Esophagus muscularis mucosa (tissue), 4 donors: Measurements from ENCODE around the gene HPX. TPM values are rescaled to one million over a fixed set of nuclear protein-coding genes. Genes with fewer than 3 reads are reported as not detected.

Experiments used
- DNase-seq: peaks from one replicate; pipeline ENCODE4 v3.0.0-alpha.2; 2017; ENCODE audit errors: extremely low spot score
- H3K27ac ChIP-seq, 4 donors: fragments of 200-600 bp; sonication (generic); replicated peaks in 1 of 4; 1 replicate in 3 of 4; 2 replicates in 1 of 4; pipeline ENCODE4 v1.5.1; 2016 to 2019; ENCODE audit warnings: mild to moderate bottlenecking in 1 of 4
- H3K27me3 ChIP-seq, 4 donors: fragments of 200-600 bp; sonication (generic); one replicate each; pipeline versions ENCODE4 v1.5.1 to v1.6.0; 2016 to 2019
- H3K36me3 ChIP-seq, 4 donors: fragments of 200-600 bp; sonication (generic); one replicate each; pipeline ENCODE4 v1.5.1; 2016 to 2019
- H3K4me1 ChIP-seq, 4 donors: fragments of 200-600 bp; sonication (generic); one replicate each; pipeline ENCODE4 v1.5.1; 2016 to 2019
- H3K4me3 ChIP-seq, 4 donors: fragments of 200-600 bp; sonication (generic); 1 replicate in 2 of 4; 2 replicates in 2 of 4; pipeline ENCODE4 v1.5.1; 2016 to 2019; ENCODE audit warnings: mild to moderate bottlenecking in 4 of 4, moderate library complexity in 1 of 4
- H3K9me3 ChIP-seq, 4 donors: fragments of 200-600 bp; sonication (generic); 1 replicate in 3 of 4; 2 replicates in 1 of 4; pipeline ENCODE4 v1.5.1; 2016 to 2019
- EP300 ChIP-seq: sonication (generic); formaldehyde crosslinking; IDR thresholded peaks from one replicate; pipeline ENCODE4 v1.6.1; 2017; ENCODE audit warnings: antibody characterized with exemption
- POLR2A ChIP-seq: fragments of 450-650 bp; IDR thresholded peaks from one replicate; pipeline ENCODE4 v1.6.1; 2017; ENCODE audit warnings: antibody characterized with exemption, moderate library complexity, mild to moderate bottlenecking, low read depth
- POLR2AphosphoS5 ChIP-seq, 2 donors: sonication (generic); formaldehyde crosslinking; IDR thresholded peaks; one replicate each; pipeline ENCODE4 v1.6.1; 2017; ENCODE audit warnings: antibody characterized with exemption in 2 of 2
- WGBS: methylation state at CpG from one replicate; pipeline ENCODE4 v1.1.5; 2018; 5-methylcytosine and 5-hydroxymethylcytosine counted together
- intact Hi-C: fragments of 100-400 bp; cut with DNase I; formaldehyde crosslinking; loops from one replicate; pipeline ENCODE4 v1.15.1; 2023
- total RNA-seq, 4 donors: library from RNA; depleted of rRNA; stranded (reverse); fragments of >200 nt; gene quantifications; one replicate each; pipeline versions ENCODE4 v1.1.0 to v1.2.1, GENCODE V29; 2016
- TF ChIP-seq, protein P1 (sequence below), 3 experiments: fragments of 200-600 bp in 2 of 3; fragments of 450-650 bp in 1 of 3; sonication (generic) in 2 of 3; IDR thresholded peaks; one replicate each; pipeline ENCODE4 v1.5.1; 2017 to 2019; ENCODE audit warnings: antibody characterized with exemption in 3 of 3, mild to moderate bottlenecking in 2 of 3, moderate library complexity in 1 of 3

Gene HPX
- total RNA-seq, 4 donors from 2014 or later, result 0.50 to 1.2 (median 0.69) TPM

DNA sequence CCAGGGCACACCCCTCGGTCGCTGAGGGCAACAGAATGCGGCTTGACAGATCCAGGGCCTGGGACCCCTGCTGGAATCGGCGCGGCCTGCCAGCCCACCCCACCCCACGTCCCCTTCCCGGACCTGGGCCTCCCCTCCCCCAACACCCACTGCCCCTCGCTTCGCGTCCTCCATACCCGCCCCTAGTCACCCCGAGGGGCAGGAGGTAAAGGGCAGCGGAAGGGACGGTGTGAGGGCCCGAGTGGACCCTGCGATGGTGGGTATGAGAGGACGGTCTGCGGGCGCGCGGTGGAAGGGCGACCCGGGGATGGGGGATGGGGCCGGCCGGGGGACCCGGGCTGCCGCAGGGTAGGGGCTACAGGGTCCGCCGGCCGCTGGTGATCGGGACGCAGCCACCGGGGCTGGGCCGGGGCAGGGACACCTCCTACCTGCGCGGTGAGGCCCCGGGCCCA, 22.2 kb downstream of the HPX start:
- Histone ChIP-seq H3K36me3 (no peaks in the 10 kb centered on the region), H3K4me1 (peaks cover 21 to 58% (median 45%) of the 10 kb centered on the region in 4 donors), H3K4me3 (peak overlapping the region; percentile 88 to 92 (median 90)), H3K27ac (peak overlapping the region; percentile 92 to 95 (median 94)), H3K9me3 (no peaks in the 10 kb centered on the region), H3K27me3 (no peaks in the 10 kb centered on the region)
- no peak for TF ChIP-seq EP300
- TF ChIP-seq, protein P1, sequence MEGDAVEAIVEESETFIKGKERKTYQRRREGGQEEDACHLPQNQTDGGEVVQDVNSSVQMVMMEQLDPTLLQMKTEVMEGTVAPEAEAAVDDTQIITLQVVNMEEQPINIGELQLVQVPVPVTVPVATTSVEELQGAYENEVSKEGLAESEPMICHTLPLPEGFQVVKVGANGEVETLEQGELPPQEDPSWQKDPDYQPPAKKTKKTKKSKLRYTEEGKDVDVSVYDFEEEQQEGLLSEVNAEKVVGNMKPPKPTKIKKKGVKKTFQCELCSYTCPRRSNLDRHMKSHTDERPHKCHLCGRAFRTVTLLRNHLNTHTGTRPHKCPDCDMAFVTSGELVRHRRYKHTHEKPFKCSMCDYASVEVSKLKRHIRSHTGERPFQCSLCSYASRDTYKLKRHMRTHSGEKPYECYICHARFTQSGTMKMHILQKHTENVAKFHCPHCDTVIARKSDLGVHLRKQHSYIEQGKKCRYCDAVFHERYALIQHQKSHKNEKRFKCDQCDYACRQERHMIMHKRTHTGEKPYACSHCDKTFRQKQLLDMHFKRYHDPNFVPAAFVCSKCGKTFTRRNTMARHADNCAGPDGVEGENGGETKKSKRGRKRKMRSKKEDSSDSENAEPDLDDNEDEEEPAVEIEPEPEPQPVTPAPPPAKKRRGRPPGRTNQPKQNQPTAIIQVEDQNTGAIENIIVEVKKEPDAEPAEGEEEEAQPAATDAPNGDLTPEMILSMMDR (IDR thresholded peaks at IDR 0.05), result no peak
- TF ChIP-seq POLR2AphosphoS5 (IDR thresholded peaks at IDR 0.05), result no peak
- TF ChIP-seq POLR2A, result no peak
- no peak for DNase-seq
- no CpG with 5 or more reads among the region's 38 CpGs for WGBS
- intact Hi-C loops, result no loop called here

GRCh38 chr11:6417907-6418556, 22.8 kb downstream of the HPX start:
- DNase-seq, result no peak
- Histone ChIP-seq H3K27me3 (no peaks in the 10 kb centered on the region), H3K27ac (peak overlapping the region; percentile 92 to 95 (median 94)), H3K4me1 (peaks cover 21 to 63% (median 45%) of the 10 kb centered on the region in 4 donors), H3K4me3 (peak overlapping the region; percentile 88 to 92 (median 90)), H3K9me3 (no peaks in the 10 kb centered on the region), H3K36me3 (no peaks in the 10 kb centered on the region)
- WGBS, result 24% methylated on average over 6 of the region's 7 CpGs
- intact Hi-C loops, result no loop called here
- TF ChIP-seq, protein P1 (IDR thresholded peaks at IDR 0.05), result no peak
- no peak for TF ChIP-seq EP300
- no peak for TF ChIP-seq POLR2AphosphoS5 (IDR thresholded peaks at IDR 0.05)
- TF ChIP-seq POLR2A, result no peak

- intact Hi-C loops, result no loop called here
- Histone ChIP-seq H3K27ac (no peak overlapping the region), H3K4me1 (peaks cover 21 to 63% (median 47%) of the 10 kb centered on the region in 4 donors), H3K27me3 (no peaks in the 10 kb centered on the region), H3K4me3 (no peak overlapping the region), H3K9me3 (no peaks in the 10 kb centered on the region), H3K36me3 (peaks cover 3 to 8% (median 5%) of the 10 kb centered on the region in 4 donors)
- 90% methylated on average over 6 of the region's 6 CpGs for WGBS
- TF ChIP-seq POLR2A (no peak), EP300 (no peak), POLR2AphosphoS5 (IDR thresholded peaks at IDR 0.05) (no peak)
- TF ChIP-seq, protein P1 (IDR thresholded peaks at IDR 0.05), result no peak
- no peak for DNase-seq
Observed at GRCh38 chr11:6415797-6416196, 25.0 kb downstream of the HPX start.

DNA sequence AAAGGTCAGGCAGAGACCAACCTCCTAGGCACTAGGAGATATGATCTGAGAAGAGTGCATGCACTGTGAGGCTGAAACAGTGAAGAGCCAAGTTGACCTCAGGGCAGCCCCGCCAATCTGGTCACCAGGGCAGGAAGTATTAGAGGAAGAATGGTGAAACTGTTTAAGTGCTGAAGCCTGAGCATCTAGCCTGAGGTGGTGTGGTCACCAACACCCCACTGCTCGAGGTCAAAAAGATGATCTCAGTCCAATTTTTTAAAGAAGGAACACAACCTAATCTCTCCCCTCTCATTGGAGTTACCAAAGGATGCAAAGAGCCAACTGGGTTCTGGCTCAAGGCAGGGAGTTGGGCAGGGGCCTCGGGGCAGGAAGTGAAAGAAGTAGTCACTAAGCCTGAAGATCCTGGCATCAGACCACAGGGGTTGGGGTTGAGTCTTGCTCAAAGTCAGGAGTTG, 25.9 kb downstream of the HPX start:
- intact Hi-C loops, result no loop called here
- Histone ChIP-seq H3K27ac (peak overlapping the region in 2 of 4 donors; percentile 1 to 20), H3K4me1 (peaks cover 18 to 56% (median 43%) of the 10 kb centered on the region in 4 donors)

More for the DNA sequence above, 25.9 kb downstream of the HPX start:
- TF ChIP-seq EP300 (no peak), POLR2AphosphoS5 (IDR thresholded peaks at IDR 0.05) (no peak), POLR2A (no peak)
- TF ChIP-seq, protein P1 (IDR thresholded peaks at IDR 0.05), result no peak
- Histone ChIP-seq H3K9me3 (no peaks in the 10 kb centered on the region), H3K4me3 (no peak overlapping the region), H3K27me3 (no peaks in the 10 kb centered on the region), H3K36me3 (peaks cover 7 to 17% (median 14%) of the 10 kb centered on the region in 4 donors)
- 80% methylated on average over 3 of the region's 3 CpGs for WGBS
- DNase-seq, result no peak
